ENCODE data around the gene GCG. TPM values are rescaled to one million over a fixed set of nuclear protein-coding genes. Genes with fewer than 3 reads are reported as not detected.

Gene GCG
- total RNA-seq, 4 donors from 2014 or later = not detected

- H3K9me3 ChIP-seq = no peaks in the 10 kb centered on the region
- no peak overlapping the region for H3K4me3 ChIP-seq
- intact Hi-C loops (cut with DNase I) = no loop called here
- TF ChIP-seq POLR2A (IDR thresholded peaks at IDR 0.05) = no peak
- TF ChIP-seq CTCF (IDR thresholded peaks at IDR 0.05) = no peak
- 67 to 80% methylated on average over 4 of the region's 4 CpGs for WGBS, 2 donors
- H3K4me1 ChIP-seq = no peaks in the 10 kb centered on the region
- no peak overlapping the region for H3K27ac ChIP-seq
- H3K36me3 ChIP-seq = no peaks in the 10 kb centered on the region
- DNase-seq = no peak
- no peaks in the 10 kb centered on the region for H3K27me3 ChIP-seq
These were observed 14.7 kb upstream of the GCG start for GRCh38 chr2:162166745-162167144.

GRCh38 chr2:162166174-162166573 lies 14.1 kb upstream of the GCG start:
- Histone ChIP-seq H3K9me3 (no peaks in the 10 kb centered on the region), H3K27ac (no peak overlapping the region), H3K27me3 (no peaks in the 10 kb centered on the region), H3K36me3 (no peaks in the 10 kb centered on the region), H3K4me1 (no peaks in the 10 kb centered on the region), H3K4me3 (no peak overlapping the region)
- TF ChIP-seq CTCF (IDR thresholded peaks at IDR 0.05) (no peak), POLR2A (IDR thresholded peaks at IDR 0.05) (no peak)
- no peak for DNase-seq
- intact Hi-C loops (cut with DNase I) = no loop called here

GRCh38 chr2:162164802-162165201 lies 12.8 kb upstream of the GCG start:
- TF ChIP-seq CTCF (IDR thresholded peaks at IDR 0.05) (no peak), POLR2A (IDR thresholded peaks at IDR 0.05) (no peak)
- Histone ChIP-seq H3K4me3 (no peak overlapping the region), H3K36me3 (no peaks in the 10 kb centered on the region), H3K27ac (no peak overlapping the region), H3K9me3 (no peaks in the 10 kb centered on the region), H3K4me1 (no peaks in the 10 kb centered on the region), H3K27me3 (no peaks in the 10 kb centered on the region)
- intact Hi-C loops (cut with DNase I) = no loop called here
- DNase-seq = no peak
- 29 to 49% methylated on average over 2 of the region's 2 CpGs for WGBS, 2 donors

- 75 to 79% methylated on average over 6 of the region's 6 CpGs for WGBS, 2 donors
- intact Hi-C loops (cut with DNase I) = no loop called here
- TF ChIP-seq POLR2A (IDR thresholded peaks at IDR 0.05) (no peak), CTCF (IDR thresholded peaks at IDR 0.05) (no peak)
- Histone ChIP-seq H3K27ac (no peak overlapping the region), H3K4me3 (no peak overlapping the region), H3K36me3 (no peaks in the 10 kb centered on the region), H3K4me1 (no peaks in the 10 kb centered on the region), H3K9me3 (no peaks in the 10 kb centered on the region), H3K27me3 (peaks cover 0 to 2% (median 0%) of the 10 kb centered on the region in 4 donors)
- DNase-seq = no peak
These were observed 7.4 kb upstream of the GCG start for GRCh38 chr2:162159446-162159845.

GRCh38 chr2:162156149-162156548 lies 4.1 kb upstream of the GCG start:
- Histone ChIP-seq H3K9me3 (no peaks in the 10 kb centered on the region), H3K27me3 (peaks cover 0 to 3% (median 0%) of the 10 kb centered on the region in 4 donors), H3K36me3 (no peaks in the 10 kb centered on the region), H3K4me3 (no peak overlapping the region), H3K27ac (no peak overlapping the region), H3K4me1 (no peaks in the 10 kb centered on the region)
- 73 to 77% methylated on average over 3 of the region's 3 CpGs for WGBS, 2 donors
- intact Hi-C loops (cut with DNase I) = no loop called here
- no peak for TF ChIP-seq CTCF (IDR thresholded peaks at IDR 0.05)
- no peak for TF ChIP-seq POLR2A (IDR thresholded peaks at IDR 0.05)
- DNase-seq = no peak
